GM12878 (cell line): ENCODE measurements around the gene FBXO42. TPM values are rescaled to one million over a fixed set of nuclear protein-coding genes. Genes with fewer than 3 reads are reported as not detected.

ENCODE experiments used
- ATAC-seq: fragments of 200-7000 bp; cut with Tn5 transposase; 3 replicates; pipeline ENCODE4 v1.9.1; 2020; ENCODE audit warnings: mild to moderate bottlenecking, moderate library complexity
- BruUV-seq: library from RNA; stranded (reverse); fragments of 400-500 nt; replicated peaks from 2 replicates; lab custom pipeline; 2021; lab: Mats Ljungman, UMichigan
- CTCF ChIA-PET: fragments of 300-600 bp; sonication (Branson Sonifier 250); formaldehyde crosslinking; extraction: SDS; loops from one replicate; lab custom pipeline; 2021; ENCODE audit warnings: inconsistent platforms; lab: Yijun Ruan, JAX
- POLR2A ChIA-PET: fragments of 350-600 bp; formaldehyde crosslinking; extraction: SDS; loops from one replicate; lab custom pipeline; 2021; ENCODE audit warnings: inconsistent platforms; lab: Charles Lee
- RAD21 ChIA-PET: fragments of 300-600 bp; sonication (Branson Sonifier 250); formaldehyde crosslinking; loops from one replicate; lab custom pipeline; 2023; ENCODE audit warnings: antibody characterized with exemption; ENCODE audit not compliant: unreplicated experiment; lab: Charles Lee
- SMC1A ChIA-PET: fragments of 300-600 bp; sonication (Branson Sonifier 250); formaldehyde crosslinking; loops from one replicate; lab custom pipeline; 2023; ENCODE audit not compliant: unreplicated experiment, uncharacterized antibody; lab: Charles Lee
- DNase-seq: peaks from one replicate; pipeline ENCODE4 v3.0.0-alpha.2; 2011; ENCODE audit warnings: low read depth, low spot score
- FAIRE-seq: peaks from 3 replicates; lab custom pipeline; 2011; peaks lifted over from hg19 to GRCh38; lab: Jason Lieb, UNC
- H2AFZ ChIP-seq: 2 replicates; pipeline ENCODE4 v1.6.0; 2011; ENCODE audit warnings: low read depth, low read length, control low read depth; ENCODE audit not compliant: control insufficient read depth
- H3K27ac ChIP-seq: 2 replicates; pipeline ENCODE4 v1.5.1; 2011; ENCODE audit warnings: control low read depth; ENCODE audit not compliant: control insufficient read depth, insufficient read depth
- H3K27me3 ChIP-seq, 2 experiments: replicated peaks in 1 of 2; 2 replicates each; pipeline versions ENCODE4 v1.6.0 to v1.6.1; 2011; ENCODE audit warnings: low read length in 1 of 2; ENCODE audit not compliant: control insufficient read depth in 2 of 2, insufficient read depth in 2 of 2
- H3K36me3 ChIP-seq, 2 experiments: 2 replicates each; pipeline ENCODE4 v1.5.1; 2011; ENCODE audit warnings: low read length in 1 of 2; ENCODE audit not compliant: control insufficient read depth in 2 of 2, insufficient read depth in 2 of 2
- H3K4me1 ChIP-seq: 2 replicates; pipeline ENCODE4 v1.6.1; 2011; ENCODE audit warnings: mild to moderate bottlenecking, low read length, moderate library complexity, mixed read lengths; ENCODE audit not compliant: control insufficient read depth, insufficient read depth
- H3K4me2 ChIP-seq: 2 replicates; pipeline ENCODE4 v1.6.0; 2011; ENCODE audit warnings: control low read depth; ENCODE audit not compliant: control insufficient read depth, insufficient read depth
- H3K4me3 ChIP-seq: fragments of 200-600 bp; sonication (generic); 2 replicates; pipeline ENCODE4 v1.5.1; 2016
- H3K79me2 ChIP-seq: 2 replicates; pipeline ENCODE4 v1.6.0; 2011; ENCODE audit warnings: low read length; ENCODE audit not compliant: control insufficient read depth, insufficient read depth
- H3K9ac ChIP-seq: 2 replicates; pipeline ENCODE4 v1.8.0; 2011; ENCODE audit warnings: low read length, control low read depth, mixed read lengths; ENCODE audit not compliant: control insufficient read depth, insufficient read depth
- H3K9me3 ChIP-seq: replicated peaks from 3 replicates; pipeline ENCODE4 v1.5.1; 2011; ENCODE audit warnings: mild to moderate bottlenecking, low read length; ENCODE audit not compliant: control insufficient read depth, insufficient read depth
- H4K20me1 ChIP-seq: 2 replicates; pipeline ENCODE4 v1.6.0; 2011; ENCODE audit not compliant: control insufficient read depth, insufficient read depth
- SP1 ChIP-seq: IDR thresholded peaks from one replicate; pipeline ENCODE4 v1.6.1; 2011; ENCODE audit warnings: low read depth, low read length
- SPI1 ChIP-seq: IDR thresholded peaks from 2 replicates; pipeline ENCODE4 v1.6.1; 2011; ENCODE audit warnings: low read depth, mild to moderate bottlenecking, low read length, moderate library complexity, borderline replicate concordance; ENCODE audit not compliant: insufficient read depth
- TBL1XR1 ChIP-seq: IDR thresholded peaks from 2 replicates; pipeline ENCODE4 v1.6.1; 2012; ENCODE audit warnings: low read depth, low read length, improper control_type of control experiment
- ZBTB40 ChIP-seq: fragments of 450-650 bp; IDR thresholded peaks from 2 replicates; pipeline ENCODE4 v1.6.1; 2016; ENCODE audit warnings: mild to moderate bottlenecking, moderate library complexity, borderline replicate concordance
- WGBS: methylation state at CpG from one replicate; pipeline ENCODE4 v1.1.6; 2016; ENCODE audit warnings: low lambda C conversion rate; ENCODE audit not compliant: insufficient replicate concordance, insufficient coverage; ENCODE audit errors: missing lambda C conversion rate; 5-methylcytosine and 5-hydroxymethylcytosine counted together
- in situ Hi-C: fragments of 300-500 bp; cut with MboI; formaldehyde crosslinking; loops from 9 replicates; pipeline ENCODE4 v1.14.3; 2018; ENCODE audit warnings: mixed read lengths
- intact Hi-C: fragments of 100-400 bp; cut with micrococcal nuclease; formaldehyde crosslinking; loops from one replicate; pipeline ENCODE4 v1.14.2; 2022; ENCODE audit not compliant: unreplicated experiment
- polyA plus RNA-seq, 11 experiments: library from polyadenylated mRNA; depleted of rRNA in 4 of 11; unstranded in 6 of 11; stranded (reverse) in 5 of 11; fragments of >200 nt; fragmentation: Nextera tagmentation in 4 of 11; fragmentation: Illumina TruSeq in 1 of 11; extraction: Ambion mirVana in 4 of 11; extraction: Trizol in 1 of 11; gene quantifications; 1 replicate in 1 of 11; 2 replicates in 10 of 11; pipeline versions ENCODE4 v1.2.1 to v1.2.3, GENCODE V29; 2011 to 2016; ENCODE audit warnings: inconsistent platforms in 2 of 11, missing spikeins in 2 of 11, low read depth in 1 of 11
- total RNA-seq, 4 experiments: library from RNA; depleted of rRNA in 3 of 4; stranded (reverse); fragments of >200 nt in 3 of 4; fragmentation: Illumina TruSeq in 1 of 4; extraction: Trizol in 1 of 4; gene quantifications; 2 replicates each; pipeline versions ENCODE4 v1.2.1 to v1.2.3, GENCODE V29; 2013 to 2021

Gene FBXO42
- total and polyA plus RNA-seq, 10 of the 15 experiments (the other 5 are each of a cell fraction or from before 2014, with no cell fraction given): 6.1 to 23.8 (median 15.2) TPM

DNA sequence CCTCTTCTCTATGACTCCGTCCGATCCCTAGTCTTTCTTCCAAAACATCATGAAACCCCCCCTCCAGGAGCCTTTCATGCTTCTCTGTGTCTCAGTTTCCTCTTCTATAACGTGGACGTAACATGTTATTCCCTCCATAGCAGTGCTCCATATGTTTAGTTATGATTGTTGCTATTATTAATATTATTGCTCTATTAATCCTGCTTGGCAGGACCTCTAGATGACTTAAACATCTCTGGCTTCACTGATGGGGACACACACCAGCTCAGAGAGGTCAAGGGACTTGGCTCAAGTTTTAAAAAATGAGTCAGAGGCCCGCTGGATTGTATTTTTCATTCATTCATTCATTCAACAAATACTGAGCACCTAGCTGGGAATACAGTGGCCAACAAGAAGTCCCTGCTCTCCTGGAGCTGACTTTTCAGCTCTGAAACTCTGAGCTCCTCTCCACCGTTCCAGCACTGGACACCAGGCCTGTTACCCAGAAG, 114.9 kb downstream of the FBXO42 start:
- H3K4me1 ChIP-seq: peaks cover 17% of the 10 kb centered on the region
- no peaks in the 10 kb centered on the region for H3K79me2 ChIP-seq
- ChIA-PET SMC1A (interaction anchor here (0.9 to 1.4 kb wide), 7 partner anchors 11 to 158 kb away, joined by 3 to 11 read pairs (median 3); partner anchors contain the start of gene FBXO42), POLR2A (interaction anchor here (0.6 to 1.7 kb wide), 7 partner anchors 20 to 403 kb away, joined by 3 to 14 read pairs (median 3); partner anchors contain the start of gene SZRD1), RAD21 (interaction anchor here (0.6 to 2.3 kb wide), 7 partner anchors 20 to 158 kb away, joined by 3 to 10 read pairs (median 6); no protein-coding TSS in a partner anchor)
- in situ Hi-C loops: no loop called here
- no peaks in the 10 kb centered on the region for H3K36me3 ChIP-seq
- FAIRE-seq: no peak
- TF ChIP-seq SP1 (no peak), ZBTB40 (peak; percentile 36; the same call in 1 of the 2 replicates), SPI1 (no peak), TBL1XR1 (0 out of 2 replicates have a peak, but pooled peaks have one; percentile 37)
- TF ChIP-seq, all 136 proteins: peak for 2
- 20% methylated on average over 6 of the region's 6 CpGs for WGBS
- ATAC-seq: no peak
- Histone ChIP-seq H2AFZ (peak overlapping the region; percentile 94), H3K9me3 (no peaks in the 10 kb centered on the region), H3K9ac (peak overlapping the region; percentile 76), H3K4me3 (peak overlapping the region; percentile 68), H4K20me1 (no peaks in the 10 kb centered on the region), H3K27ac (peak overlapping the region; percentile 84), H3K27me3 (no peaks in the 10 kb centered on the region), H3K4me2 (peak overlapping the region; percentile 86)
- DNase-seq: no peak
- intact Hi-C loops: loop anchor here (5.0 kb wide), 1 partner anchor 130 kb away; the partner anchor contains the start of gene SZRD1
- CTCF ChIA-PET: interaction anchor here (0.8 to 4.1 kb wide), 9 partner anchors 18 to 160 kb away, joined by 3 to 27 read pairs (median 3); no protein-coding TSS in a partner anchor
- BruUV-seq: TSS peak; percentile 88
